ENCODE results near the gene TMEM141. TPM values are rescaled to one million over a fixed set of nuclear protein-coding genes. Genes with fewer than 3 reads are reported as not detected.
A peak's percentile ranks its signal among the peaks of the same experiment; 100 is the strongest.
"Not testable (repeated sequence)": the region's sequence is repeated elsewhere in the genome, so short reads cannot be mapped to it uniquely, and the experiment has no call there.

Gene TMEM141
- total and polyA plus RNA-seq, 8 donors, result 29.2 to 104 (median 39.5) TPM

DNA sequence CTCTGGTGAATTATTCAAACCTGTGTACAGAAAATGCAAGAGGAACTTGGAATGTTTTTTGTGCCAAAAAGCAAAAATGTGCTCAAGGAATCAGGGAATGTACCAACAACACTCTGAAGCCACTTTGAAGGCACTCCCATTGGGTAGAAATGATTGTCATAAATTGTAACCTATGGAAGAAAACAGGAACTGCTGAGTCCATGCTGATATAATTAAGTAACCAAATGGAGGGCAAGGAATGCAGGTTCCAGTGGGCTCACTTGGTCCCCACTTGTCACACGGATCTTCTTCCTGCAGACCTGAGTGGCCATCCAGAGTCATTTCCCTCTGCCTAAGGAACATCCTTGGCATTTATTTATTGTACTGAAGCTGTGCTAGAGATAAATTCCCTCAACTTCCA, 39.9 kb upstream of the TMEM141 start:
- Histone ChIP-seq H3K27ac (no peak overlapping the region), H3K36me3 (no peaks in the 10 kb centered on the region), H3K4me3 (no peak overlapping the region), H3K27me3 (no peaks in the 10 kb centered on the region), H3K9me3 (no peaks in the 10 kb centered on the region), H3K4me1 (peaks cover 0 to 10% (median 0%) of the 10 kb centered on the region in 3 donors)
- DNase-seq, result no peak
- FAIRE-seq, result no peak
- WGBS, 2 donors, result 71 to 87% methylated on average over 1 of the region's 1 CpG
- no peak for ATAC-seq
- intact Hi-C loops (cut with DNase I), result no loop called here
- TF ChIP-seq, protein P1, sequence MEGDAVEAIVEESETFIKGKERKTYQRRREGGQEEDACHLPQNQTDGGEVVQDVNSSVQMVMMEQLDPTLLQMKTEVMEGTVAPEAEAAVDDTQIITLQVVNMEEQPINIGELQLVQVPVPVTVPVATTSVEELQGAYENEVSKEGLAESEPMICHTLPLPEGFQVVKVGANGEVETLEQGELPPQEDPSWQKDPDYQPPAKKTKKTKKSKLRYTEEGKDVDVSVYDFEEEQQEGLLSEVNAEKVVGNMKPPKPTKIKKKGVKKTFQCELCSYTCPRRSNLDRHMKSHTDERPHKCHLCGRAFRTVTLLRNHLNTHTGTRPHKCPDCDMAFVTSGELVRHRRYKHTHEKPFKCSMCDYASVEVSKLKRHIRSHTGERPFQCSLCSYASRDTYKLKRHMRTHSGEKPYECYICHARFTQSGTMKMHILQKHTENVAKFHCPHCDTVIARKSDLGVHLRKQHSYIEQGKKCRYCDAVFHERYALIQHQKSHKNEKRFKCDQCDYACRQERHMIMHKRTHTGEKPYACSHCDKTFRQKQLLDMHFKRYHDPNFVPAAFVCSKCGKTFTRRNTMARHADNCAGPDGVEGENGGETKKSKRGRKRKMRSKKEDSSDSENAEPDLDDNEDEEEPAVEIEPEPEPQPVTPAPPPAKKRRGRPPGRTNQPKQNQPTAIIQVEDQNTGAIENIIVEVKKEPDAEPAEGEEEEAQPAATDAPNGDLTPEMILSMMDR (IDR thresholded peaks at IDR 0.05), result no peak

- H3K27ac ChIP-seq, result no peak overlapping the region
- ATAC-seq (no peak), DNase-seq (no peak), FAIRE-seq (no peak)
- H3K9me3 ChIP-seq, result no peaks in the 10 kb centered on the region
- H3K4me3 ChIP-seq, result no peak overlapping the region
- H3K4me1 ChIP-seq, result peaks cover 0 to 10% (median 0%) of the 10 kb centered on the region in 3 donors
- TF ChIP-seq, protein P1 (IDR thresholded peaks at IDR 0.05), result no peak
- H3K27me3 ChIP-seq, result no peaks in the 10 kb centered on the region
- intact Hi-C loops (cut with DNase I), result no loop called here
- H3K36me3 ChIP-seq, result no peaks in the 10 kb centered on the region
Observed at GRCh38 chr9:136751814-136752213, 39.3 kb upstream of the TMEM141 start.

DNA sequence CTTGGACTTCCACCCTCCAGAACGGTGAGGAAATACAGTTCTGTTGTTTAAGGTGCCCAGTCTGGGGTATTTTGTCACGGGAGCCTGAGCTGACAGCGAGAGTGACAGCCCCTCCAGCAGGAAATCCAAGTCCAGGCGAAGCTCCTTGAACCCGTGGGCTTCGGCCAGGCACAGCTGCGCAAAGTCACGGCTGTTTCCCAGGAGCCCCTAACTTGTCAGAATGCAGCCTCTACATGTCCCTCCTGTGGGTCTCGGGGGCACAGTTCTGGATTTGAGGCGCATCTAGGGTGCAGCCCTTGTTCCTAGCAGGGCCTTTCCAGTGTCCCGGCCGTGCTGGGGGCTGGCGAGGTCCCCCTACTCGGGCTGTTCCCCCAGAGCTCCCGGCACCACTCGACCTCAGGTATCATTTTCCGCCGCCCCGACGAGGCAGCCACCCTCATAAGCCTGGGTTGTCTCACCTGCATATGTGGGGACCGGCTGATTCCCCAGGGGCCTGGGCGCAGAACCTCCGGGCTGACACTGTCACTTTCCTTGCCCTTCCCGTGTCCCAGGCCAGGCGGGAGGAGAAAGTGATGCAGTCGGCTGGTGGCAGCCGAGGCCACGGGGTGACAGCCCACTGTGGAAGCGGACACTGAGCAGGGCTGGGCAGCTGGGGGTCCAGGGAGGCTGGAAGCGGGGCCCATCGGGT, 37.6 kb upstream of the TMEM141 start:
- no peak for FAIRE-seq
- TF ChIP-seq, protein P1 (IDR thresholded peaks at IDR 0.05), result no peak
- peaks cover 0 to 7% (median 0%) of the 10 kb centered on the region in 3 donors for H3K4me1 ChIP-seq
- no peak overlapping the region for H3K27ac ChIP-seq
- H3K9me3 ChIP-seq, result no peaks in the 10 kb centered on the region
- intact Hi-C loops (cut with DNase I), result no loop called here
- H3K4me3 ChIP-seq, result no peak overlapping the region
- no peaks in the 10 kb centered on the region for H3K36me3 ChIP-seq
- no peaks in the 10 kb centered on the region for H3K27me3 ChIP-seq
- DNase-seq, result peak in 1 of 6 donors; percentile 58
- WGBS, 2 donors, result 86 to 90% methylated on average over 30 to 31 of the region's 31 CpGs
- ATAC-seq, result no peak

- ATAC-seq (no peak), FAIRE-seq (no peak), DNase-seq (peak in 2 of 6 donors; percentile 15 to 59)
- no peaks in the 10 kb centered on the region for H3K27me3 ChIP-seq
- H3K36me3 ChIP-seq, result no peaks in the 10 kb centered on the region
- intact Hi-C loops (cut with DNase I), result no loop called here
- H3K27ac ChIP-seq, result no peak overlapping the region
- TF ChIP-seq, protein P1 (IDR thresholded peaks at IDR 0.05), result no peak
- WGBS, 2 donors, result 83 to 85% methylated on average over 17 of the region's 17 CpGs
- no peak overlapping the region for H3K4me3 ChIP-seq
- H3K9me3 ChIP-seq, result no peaks in the 10 kb centered on the region
- H3K4me1 ChIP-seq, result peaks cover 0 to 1% (median 0%) of the 10 kb centered on the region in 3 donors
Observed at GRCh38 chr9:136754059-136754572, 37.0 kb upstream of the TMEM141 start.

DNA sequence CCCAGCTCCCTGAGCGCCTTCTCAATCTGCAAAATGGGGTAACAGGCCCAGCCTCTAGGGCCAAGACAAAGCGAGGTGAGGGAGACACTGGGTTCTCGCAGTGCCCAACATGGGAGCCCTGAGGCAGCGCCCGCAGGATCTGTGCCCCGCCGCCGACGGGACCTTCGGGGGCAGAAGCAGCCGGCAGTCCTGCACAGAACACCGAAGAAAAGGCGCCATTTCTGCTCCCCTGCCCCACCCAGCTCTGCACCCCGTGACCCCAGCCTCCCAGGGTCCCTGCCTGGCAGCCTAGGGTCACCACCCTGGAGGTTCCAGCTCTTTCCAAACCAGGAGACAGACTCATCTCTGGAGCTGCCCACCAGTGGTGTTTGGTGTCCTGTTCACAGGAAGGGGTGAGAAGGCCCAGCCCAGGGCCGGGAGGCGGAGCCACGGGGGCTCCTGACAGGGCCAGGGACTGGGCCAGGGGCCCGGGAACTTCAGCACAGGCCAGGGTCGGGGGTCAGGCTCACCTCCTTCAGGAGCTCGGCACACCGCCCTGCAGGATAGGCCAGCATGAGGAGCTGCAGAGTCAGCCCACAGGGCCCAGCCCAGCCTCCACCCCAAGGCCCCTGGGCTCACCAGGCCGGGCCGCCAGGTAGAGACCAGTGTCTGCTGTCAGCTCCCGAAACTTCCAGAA, 36.4 kb upstream of the TMEM141 start:
- H3K27me3 ChIP-seq, result no peaks in the 10 kb centered on the region
- no peak for FAIRE-seq
- 87 to 91% methylated on average over 24 of the region's 24 CpGs for WGBS, 2 donors
- TF ChIP-seq, protein P1 (IDR thresholded peaks at IDR 0.05), result no peak
- ATAC-seq, result no peak
- H3K27ac ChIP-seq, result no peak overlapping the region
- no peak overlapping the region for H3K4me3 ChIP-seq
- H3K36me3 ChIP-seq, result no peaks in the 10 kb centered on the region
- DNase-seq, result peak in 2 of 6 donors; percentile 30 to 74
- H3K4me1 ChIP-seq, result no peaks in the 10 kb centered on the region
- intact Hi-C loops (cut with DNase I), result no loop called here
- H3K9me3 ChIP-seq, result no peaks in the 10 kb centered on the region

GRCh38 chr9:136755302-136756133, 35.6 kb upstream of the TMEM141 start:
- intact Hi-C loops (cut with DNase I); H3K27ac ChIP-seq; H3K9me3 ChIP-seq; ATAC-seq; H3K36me3 ChIP-seq; H3K4me3 ChIP-seq; H3K27me3 ChIP-seq; FAIRE-seq; H3K4me1 ChIP-seq: not testable (repeated sequence)
- whole genome bisulfite sequencing, 2 donors, result 92 to 95% methylated on average over 22 of the region's 22 CpGs
- DNase-seq, result peak in 1 of 6 donors; percentile 54

All from pancreas (tissue), 10 donors.